Heart left ventricle (tissue), 16 donors: ENCODE data around the gene RPP25L. TPM values are rescaled to one million over a fixed set of nuclear protein-coding genes. Genes with fewer than 3 reads are reported as not detected.
A peak's percentile ranks its signal among the peaks of the same experiment; 100 is the strongest.

Experiments used
- ATAC-seq, 4 donors: fragments of 200-7000 bp; cut with Tn5 transposase; one replicate each; pipeline ENCODE4 v1.9.1; 2020 to 2022; ENCODE audit warnings: moderate library complexity in 4 of 4, mild to moderate bottlenecking in 3 of 4, moderate number of reproducible peaks in 1 of 4
- DNase-seq, 5 donors: peaks; one replicate each; pipeline ENCODE4 v3.0.0-alpha.2; 2020
- H3K27ac ChIP-seq, 12 donors: fragments of 200-600 bp; sonication (generic) in 4 of 12; one replicate each; pipeline versions ENCODE4 v1.5.0 to v1.8.0; 2016 to 2022; ENCODE audit warnings: mild to moderate bottlenecking in 2 of 12
- H3K27me3 ChIP-seq, 9 donors: fragments of 200-600 bp; sonication (generic) in 2 of 9; one replicate each; pipeline versions ENCODE4 v1.5.1 to v1.8.0; 2016 to 2022; ENCODE audit warnings: mild to moderate bottlenecking in 3 of 9
- H3K36me3 ChIP-seq, 9 donors: fragments of 200-600 bp; sonication (generic) in 2 of 9; one replicate each; pipeline versions ENCODE4 v1.5.0 to v1.8.0; 2018 to 2022; ENCODE audit warnings: mild to moderate bottlenecking in 2 of 9
- H3K4me1 ChIP-seq, 12 donors: fragments of 200-600 bp; sonication (generic) in 4 of 12; one replicate each; pipeline versions ENCODE4 v1.5.0 to v1.8.0; 2016 to 2022; ENCODE audit warnings: mild to moderate bottlenecking in 3 of 12
- H3K4me3 ChIP-seq, 12 donors: fragments of 200-600 bp; sonication (generic) in 4 of 12; one replicate each; pipeline versions ENCODE4 v1.5.0 to v1.8.0; 2017 to 2022; ENCODE audit warnings: mild to moderate bottlenecking in 9 of 12, moderate library complexity in 4 of 12
- H3K9me3 ChIP-seq, 12 donors: fragments of 200-600 bp; sonication (generic) in 4 of 12; one replicate each; pipeline versions ENCODE4 v1.5.0 to v1.8.0; 2016 to 2022; ENCODE audit warnings: mild to moderate bottlenecking in 1 of 12
- CTCF ChIP-seq, 12 donors: fragments of 200-600 bp; sonication (generic) in 4 of 12; IDR thresholded peaks; one replicate each; pipeline versions ENCODE4 v1.5.0 to v1.8.0; 2018 to 2022; ENCODE audit warnings: antibody characterized with exemption in 12 of 12, mild to moderate bottlenecking in 5 of 12
- POLR2A ChIP-seq, 2 donors: fragments of 450-650 bp; IDR thresholded peaks; one replicate each; pipeline ENCODE4 v1.6.1; 2017; ENCODE audit warnings: antibody characterized with exemption in 2 of 2, mild to moderate bottlenecking in 2 of 2, moderate library complexity in 2 of 2
- WGBS, 4 donors: extraction: QIAGEN DNeasy Blood & Tissue Kit in 2 of 4; methylation state at CpG; one replicate each; pipeline versions ENCODE4 v1.1.5 to v1.1.7; 2013 to 2018; 5-methylcytosine and 5-hydroxymethylcytosine counted together
- intact Hi-C, 10 donors: fragments of 100-400 bp; cut with DNase I; formaldehyde crosslinking; loops; one replicate each; pipeline versions ENCODE4 v1.11.1 to v1.14.2; 2022
- polyA plus RNA-seq, 2 donors: library from polyadenylated mRNA; stranded (reverse); fragments of 200-250 nt; gene quantifications; one replicate each; pipeline ENCODE4 v1.2.3, GENCODE V29; 2013
- total RNA-seq, 9 donors: library from RNA; depleted of rRNA in 2 of 9; stranded (reverse); fragments of >200 nt in 2 of 9; fragmentation: NEBNext Ultra II Directional in 3 of 9; extraction: Animal tissue kit (Norgen Biotek cat#: 25700) in 3 of 9; gene quantifications; one replicate each; pipeline versions ENCODE4 v1.1.0 to v1.2.4, GENCODE V29; 2016 to 2023
- donor health status: ischemic (EF 13 %, LVEDD 7.1; RV severe dilation, severe dysfunction).
- donor health status: healthy with polysubstance abuse.
- donor health status: DM: no; HTN: yes; CAD: no.
- donor health status: DM: no; HTN: no; CAD: no.
- donor health status: ischemic (EF 25% LVEDD 6.9; RV normal size, moderate dysfunction).
- donor health status: ischemic (EF 25% LVEDD 5.7; RV mildly dilated, moderate dysfunction).
- donor health status: healthy.
- donor health status: DM: yes; HTN: yes; CAD: no.
- donor health status: ischemic (EF 35%, LVEDD 5.7; RV mildly dilated, moderate dysfunction).
- donor health status: nonischemic (EF 11% LVEDD 7.7; RV severe dilation, severe dysfunction).
- donor health status: DM: yes; HTN: yes; CAD: no.
- donor health status: PGD.
- donor health status: ischemic (EF 29% LVEDD 5.4; RV normal size, mild dysfunction).
- donor health status: nonischemic (EF 23%, LVEDD 6.1; RV moderate dilation, normal function).

Gene RPP25L
- total and polyA plus RNA-seq, 11 donors: 22.5 to 79.2 (median 38.3) TPM

DNA sequence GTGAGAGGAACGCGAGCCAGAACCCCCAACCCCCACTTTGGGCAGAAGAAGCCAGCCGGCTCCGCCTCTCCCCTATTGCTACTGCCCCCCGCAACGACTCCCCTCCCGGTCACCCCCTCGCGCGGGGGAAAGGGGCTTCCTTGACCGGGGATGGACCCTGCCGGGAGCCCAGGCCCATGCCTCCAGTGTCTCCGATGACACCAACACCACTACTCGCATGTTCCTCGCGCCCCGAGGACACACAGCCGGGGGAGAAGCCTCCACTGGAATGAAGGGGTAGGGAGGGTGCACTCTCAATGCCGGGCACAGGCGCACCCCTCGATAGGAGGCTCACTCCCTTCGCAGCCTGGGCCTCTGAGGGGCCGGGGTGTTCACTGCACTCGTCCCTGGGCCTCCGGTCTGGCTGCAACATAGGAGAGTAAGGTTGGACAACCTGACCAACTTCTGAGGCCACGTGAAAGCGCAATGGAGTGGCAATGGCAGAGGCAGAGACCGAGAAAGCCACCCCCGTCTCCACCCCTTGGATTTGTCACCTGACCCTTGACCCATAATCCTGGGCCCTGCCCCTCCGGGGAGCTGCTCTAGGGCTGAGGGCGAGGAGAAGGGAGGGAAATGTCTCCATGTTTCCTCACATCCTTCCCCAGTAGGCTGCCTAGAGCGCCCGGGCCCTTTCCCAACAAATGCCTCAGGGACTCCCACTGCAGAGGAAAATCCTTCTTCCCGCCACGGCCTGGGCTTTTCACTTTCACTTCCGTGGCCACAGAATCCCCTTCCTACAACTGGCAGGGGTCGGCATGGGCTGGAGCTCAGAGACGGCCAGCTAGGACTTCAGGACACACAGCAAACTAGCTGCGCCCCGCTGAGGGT is 21.3 kb downstream of the RPP25L start:
- WGBS, 4 donors: 27 to 37% (median 28%) methylated on average over 22 to 40 of the region's 40 CpGs
- ATAC-seq (peak in 2 of 4 donors; percentile 11 to 14), DNase-seq (peak in 1 of 5 donors; percentile 33)
- H3K36me3 ChIP-seq: no peaks in the 10 kb centered on the region
- H3K4me3 ChIP-seq: peak overlapping the region in 11 of 12 donors; percentile 27 to 63 (median 53)
- intact Hi-C loops: loop anchor here (1.0 to 10.0 kb wide), 13 partner anchors 42 to 258 kb away; no protein-coding TSS in a partner anchor
- H3K27ac ChIP-seq: peak overlapping the region in 4 of 12 donors; percentile 4 to 50 (median 24)
- H3K9me3 ChIP-seq: no peaks in the 10 kb centered on the region
- peaks cover 0 to 52% (median 30%) of the 10 kb centered on the region in 12 donors for H3K4me1 ChIP-seq
- TF ChIP-seq CTCF (IDR thresholded peaks at IDR 0.05): no peak
- TF ChIP-seq POLR2A (IDR thresholded peaks at IDR 0.05): no peak
- H3K27me3 ChIP-seq: peaks cover 4 to 84% (median 13%) of the 10 kb centered on the region in 9 donors

GRCh38 chr9:34589636-34590380 is 22.1 kb downstream of the RPP25L start, which contains the start of gene CNTFR:
CNTFR (minus strand) TSS chr9:34589724; CDS start chr9:34568981, 20,743 bp downstream.
- TF ChIP-seq POLR2A (IDR thresholded peaks at IDR 0.05): no peak
- no peak for TF ChIP-seq CTCF (IDR thresholded peaks at IDR 0.05)
- DNase-seq (peak in 3 of 5 donors; percentile 37 to 58 (median 41)), ATAC-seq (peak in 1 of 4 donors; percentile 13)
- intact Hi-C loops: loop anchor here (2.0 to 10.0 kb wide), 12 partner anchors 41 to 258 kb away; no protein-coding TSS in a partner anchor
- Histone ChIP-seq H3K36me3 (no peaks in the 10 kb centered on the region), H3K27me3 (peaks cover 8 to 92% (median 13%) of the 10 kb centered on the region in 9 donors), H3K4me1 (peaks cover 0 to 52% (median 30%) of the 10 kb centered on the region in 12 donors), H3K4me3 (peak within 1 kb of the TSS; percentile 17 to 63 (median 52)), H3K27ac (peak within 1 kb of the TSS in 2 of 12 donors; percentile 29 to 34), H3K9me3 (no peaks in the 10 kb centered on the region)
- WGBS, 4 donors: 1 to 3% (median 2%) methylated on average over 36 to 104 of the region's 104 CpGs

GRCh38 chr9:34588671-34589635 is 22.9 kb downstream of the RPP25L start:
- no peak for TF ChIP-seq CTCF (IDR thresholded peaks at IDR 0.05)
- TF ChIP-seq POLR2A (IDR thresholded peaks at IDR 0.05): no peak
- H3K27ac ChIP-seq: no peak overlapping the region
- no peak for DNase-seq
- H3K36me3 ChIP-seq: no peaks in the 10 kb centered on the region
- intact Hi-C loops: no loop called here
- peak overlapping the region in 10 of 12 donors; percentile 44 to 63 (median 53) for H3K4me3 ChIP-seq
- peaks cover 0 to 50% (median 28%) of the 10 kb centered on the region in 12 donors for H3K4me1 ChIP-seq
- H3K27me3 ChIP-seq: peaks cover 8 to 90% (median 13%) of the 10 kb centered on the region in 9 donors
- 2 to 3% (median 3%) methylated on average over 46 to 86 of the region's 86 CpGs for WGBS, 4 donors
- no peaks in the 10 kb centered on the region for H3K9me3 ChIP-seq
- no peak for ATAC-seq
